DMS79 (cell line): ENCODE measurements around the gene DNAAF6.
"Not testable (repeated sequence)": the region's sequence is repeated elsewhere in the genome, so short reads cannot be mapped to it uniquely, and the experiment has no call there.

Experiments
- DNase-seq: peaks from one replicate; lab custom pipeline; 2025; lab: John Stamatoyannopoulos, UW

The DNAAF6 gene

DNA sequence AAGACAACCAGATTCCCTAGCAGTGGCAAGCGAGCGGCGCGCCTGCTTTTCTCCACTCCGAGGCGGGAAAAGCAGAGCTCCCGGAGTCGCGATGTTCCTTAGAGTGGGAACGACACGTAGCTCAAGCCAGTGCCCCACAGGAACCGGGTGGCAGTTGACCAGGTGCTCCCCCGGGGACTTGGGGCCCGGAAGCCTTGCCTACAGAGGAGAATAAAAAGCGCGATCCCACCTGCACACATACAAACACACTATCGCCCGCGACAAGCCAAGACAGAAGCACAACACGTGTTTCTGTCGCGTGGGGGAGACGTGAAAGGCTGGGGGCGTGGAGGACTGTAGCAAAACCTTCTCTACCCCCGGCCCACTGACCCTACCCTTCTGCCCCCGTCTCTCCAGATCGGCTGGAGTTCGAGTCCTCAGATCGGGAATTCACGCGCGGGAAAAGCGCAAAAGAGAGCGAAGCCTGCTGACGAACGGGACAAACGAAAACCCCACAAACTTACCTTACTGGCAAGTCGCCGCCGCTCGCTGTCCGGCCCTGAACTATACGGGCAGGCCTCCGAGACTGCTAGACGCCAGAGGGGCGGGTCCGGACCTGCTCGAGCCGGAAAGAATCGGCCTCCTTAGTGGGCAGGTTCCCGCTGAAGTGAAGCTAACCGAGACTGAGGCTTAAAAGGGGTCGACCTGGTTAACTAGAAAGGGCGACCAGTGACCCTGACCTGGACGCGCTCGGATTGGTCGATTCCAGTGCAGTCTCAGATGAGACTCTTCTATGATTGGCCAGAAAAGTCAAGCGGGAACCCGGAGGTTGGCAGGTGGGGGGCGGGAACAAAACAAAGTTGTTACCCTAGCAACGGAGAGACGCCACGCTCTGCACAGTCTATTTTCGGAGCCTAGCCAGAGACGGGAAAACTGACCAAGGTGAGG, at the start of gene DNAAF6, which contains the start of gene NUP62CL:
DNAAF6 (plus strand) TSS at position 842 of the 927 bp plus-strand sequence. CDS start 6,265 bp downstream, outside the sequence.
NUP62CL (minus strand) TSS at position 664 of the 927 bp plus-strand sequence. CDS start 31,287 bp downstream, outside the sequence.
- DNase-seq: peak; percentile 68

DNA sequence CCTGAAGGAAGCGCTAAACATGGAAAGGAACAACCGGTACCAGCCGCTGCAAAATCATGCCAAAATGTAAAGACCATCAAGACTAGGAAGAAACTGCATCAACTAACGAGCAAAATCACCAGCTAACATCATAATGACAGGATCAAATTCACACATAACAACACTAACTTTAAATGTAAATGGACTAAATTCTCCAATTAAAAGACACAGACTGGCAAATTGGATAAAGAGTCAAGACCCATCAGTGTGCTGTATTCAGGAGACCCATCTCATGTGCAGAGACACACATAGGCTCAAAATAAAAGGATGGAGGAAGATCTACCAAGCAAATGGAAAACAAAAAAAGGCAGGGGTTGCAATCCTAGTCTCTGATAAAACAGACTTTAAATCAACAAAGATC, 48.8 kb upstream of the DNAAF6 start:
- not testable (repeated sequence) for DNase-seq

DNA sequence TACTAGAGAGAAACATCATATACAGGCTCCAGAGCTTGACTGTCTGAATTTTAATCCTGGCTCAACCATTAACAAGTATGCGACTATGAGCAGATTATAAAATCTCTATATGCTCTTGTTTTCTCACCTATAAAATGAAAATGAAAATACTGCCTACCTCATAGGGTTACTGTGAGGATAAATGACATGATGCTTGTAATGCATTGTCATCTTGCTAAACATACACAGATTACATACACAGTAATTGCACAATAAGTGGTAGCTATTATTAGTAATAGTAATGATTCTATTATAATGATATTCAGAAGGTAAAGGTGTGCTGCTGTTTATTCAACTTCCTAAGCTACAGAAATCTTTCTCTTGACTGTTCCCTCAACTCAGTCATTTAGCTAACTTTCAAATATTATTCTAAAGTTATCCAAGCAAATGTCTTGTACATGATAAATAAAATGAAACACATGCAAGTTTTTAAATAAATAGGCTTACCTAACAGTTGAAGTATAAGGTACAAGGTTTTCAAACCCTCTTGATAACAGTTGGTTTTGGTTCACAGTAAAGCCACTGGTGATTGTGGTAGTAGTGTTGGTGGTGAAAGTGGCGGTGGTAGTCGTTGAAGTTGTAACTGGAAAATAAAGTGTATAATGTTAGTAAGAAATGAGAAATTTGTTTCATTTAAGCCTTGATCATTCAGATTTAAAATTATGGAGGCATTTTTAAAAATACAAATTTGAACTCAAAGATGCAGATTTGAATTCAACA, 39.1 kb upstream of the DNAAF6 start:
- no peak for DNase-seq

DNA sequence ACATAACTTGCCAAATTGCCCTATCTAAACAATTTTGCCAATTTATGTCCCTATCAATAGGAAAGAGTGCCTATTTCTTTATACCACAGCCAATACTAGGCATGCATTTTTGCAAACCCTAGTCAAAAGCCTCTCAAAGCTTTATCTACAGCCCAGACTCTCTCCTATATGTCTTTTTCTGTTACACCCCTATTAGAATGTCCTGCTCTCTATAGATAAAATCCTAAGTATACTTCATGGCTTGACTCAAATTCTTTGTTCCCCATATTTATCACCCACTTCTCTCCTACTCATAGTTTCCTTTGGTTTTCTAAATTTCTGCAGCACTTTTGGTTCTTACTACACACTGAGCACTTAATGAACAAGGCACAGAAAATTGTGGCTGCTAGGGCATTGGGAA, 38.2 kb upstream of the DNAAF6 start:
- DNase-seq: no peak

DNA sequence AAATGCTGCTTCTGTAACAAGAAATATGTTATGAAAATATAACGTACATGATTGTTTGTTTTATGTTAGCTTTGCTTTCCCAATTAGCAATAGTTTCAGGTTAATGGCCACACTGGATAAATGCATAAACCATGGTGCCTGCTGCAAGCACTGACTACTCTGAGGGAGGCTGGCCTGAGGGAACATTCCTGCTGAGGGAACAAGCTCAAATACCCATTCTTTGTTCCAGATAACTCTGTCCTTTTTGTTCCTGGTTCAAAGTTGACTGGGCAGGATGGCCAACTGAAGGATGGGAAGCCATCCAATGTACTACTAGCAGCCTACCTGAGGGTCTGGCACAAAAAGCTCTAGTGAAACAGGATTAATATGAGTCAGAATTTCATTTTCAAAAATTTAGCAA, 37.7 kb upstream of the DNAAF6 start:
- DNase-seq: no peak

DNA sequence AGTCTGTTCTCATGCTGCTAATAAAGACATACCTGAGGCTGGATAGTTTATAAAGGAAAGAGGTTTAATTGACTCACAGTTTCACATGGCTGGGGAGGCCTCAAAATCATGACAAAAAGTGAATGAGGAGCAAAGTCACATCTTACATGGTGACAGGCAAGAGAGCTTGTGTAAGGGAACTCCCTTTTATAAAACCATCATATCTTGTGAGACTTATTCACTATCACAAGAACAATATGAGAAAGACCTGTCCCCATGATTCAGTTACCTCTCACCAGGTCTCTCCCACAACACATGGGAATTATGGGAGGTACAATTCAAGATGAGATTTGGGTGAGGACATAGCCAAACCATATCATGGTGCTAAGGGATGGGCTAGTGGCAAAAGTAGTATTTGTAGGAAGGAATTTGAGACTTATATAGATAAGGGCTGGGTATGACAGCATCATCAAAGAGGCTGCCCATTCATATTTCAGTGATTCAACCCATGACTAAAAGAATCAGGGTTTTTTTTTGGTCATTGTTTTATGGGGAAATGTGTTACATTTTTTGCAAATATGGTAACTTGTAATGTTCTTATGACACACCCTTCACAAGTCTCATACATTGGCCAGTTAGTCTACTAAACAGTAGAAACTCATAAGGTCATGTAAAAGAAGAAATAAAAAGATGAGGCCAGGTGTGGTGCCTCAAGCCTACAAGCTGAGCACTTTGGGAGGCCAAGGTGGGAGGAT, 34.9 kb upstream of the DNAAF6 start:
- DNase-seq: no peak

DNA sequence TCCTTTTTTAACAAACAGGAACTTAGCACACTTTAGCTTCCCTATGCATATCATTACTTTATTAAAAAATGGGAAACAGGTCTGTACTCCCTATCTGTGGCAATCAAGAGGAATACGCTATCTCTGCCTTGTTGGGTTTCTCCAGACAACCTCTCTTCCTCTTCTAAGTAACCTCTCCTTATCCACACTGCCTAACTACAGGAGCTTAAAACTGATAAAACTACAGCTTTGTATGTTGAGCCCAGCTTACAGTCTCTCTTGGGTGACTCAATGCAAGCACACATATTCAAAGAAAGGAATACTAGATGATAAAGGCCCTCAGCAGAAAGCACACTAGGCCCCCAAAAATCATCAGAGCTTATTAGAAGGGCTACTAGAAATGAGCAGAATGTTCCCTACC, 9.1 kb upstream of the DNAAF6 start:
- no peak for DNase-seq

DNA sequence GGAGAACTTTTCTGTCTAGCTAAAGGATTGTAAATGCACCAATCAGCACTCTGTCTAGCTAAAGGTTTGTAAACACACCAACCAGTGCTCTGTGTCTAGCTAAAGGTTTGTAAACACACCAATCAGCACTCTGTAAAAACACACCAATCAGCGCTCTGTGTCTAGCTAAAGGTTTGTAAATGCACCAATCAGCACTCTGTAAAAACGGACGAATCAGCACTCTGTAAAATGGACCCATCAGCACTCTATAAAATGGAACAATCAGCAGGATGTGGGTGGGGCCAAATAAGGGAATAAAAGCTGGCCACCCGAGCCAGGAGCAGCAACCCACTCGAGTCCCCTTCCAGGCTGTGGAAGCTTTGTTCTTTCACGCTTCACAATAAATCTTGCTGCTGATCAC, 8.3 kb upstream of the DNAAF6 start:
- not testable (repeated sequence) for DNase-seq

DNA sequence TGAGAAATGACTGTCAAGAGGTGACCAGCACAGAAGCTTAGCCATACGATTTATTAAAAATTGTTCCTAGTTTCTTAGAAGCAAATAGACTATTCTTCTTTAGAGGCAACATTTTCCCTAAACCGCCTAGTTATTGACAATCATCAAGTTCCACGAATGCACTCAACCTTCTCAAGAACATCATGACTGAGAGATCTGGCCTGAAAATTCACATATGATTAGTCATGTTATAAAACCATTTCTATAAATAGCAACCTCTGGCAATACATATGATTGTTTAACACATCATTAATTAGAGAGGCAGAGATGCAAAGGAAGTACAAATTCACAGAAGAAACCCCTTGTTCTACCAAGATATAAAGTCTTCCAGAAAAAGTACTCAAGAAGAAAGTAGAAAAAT, 6.9 kb upstream of the DNAAF6 start:
- DNase-seq: no peak

DNA sequence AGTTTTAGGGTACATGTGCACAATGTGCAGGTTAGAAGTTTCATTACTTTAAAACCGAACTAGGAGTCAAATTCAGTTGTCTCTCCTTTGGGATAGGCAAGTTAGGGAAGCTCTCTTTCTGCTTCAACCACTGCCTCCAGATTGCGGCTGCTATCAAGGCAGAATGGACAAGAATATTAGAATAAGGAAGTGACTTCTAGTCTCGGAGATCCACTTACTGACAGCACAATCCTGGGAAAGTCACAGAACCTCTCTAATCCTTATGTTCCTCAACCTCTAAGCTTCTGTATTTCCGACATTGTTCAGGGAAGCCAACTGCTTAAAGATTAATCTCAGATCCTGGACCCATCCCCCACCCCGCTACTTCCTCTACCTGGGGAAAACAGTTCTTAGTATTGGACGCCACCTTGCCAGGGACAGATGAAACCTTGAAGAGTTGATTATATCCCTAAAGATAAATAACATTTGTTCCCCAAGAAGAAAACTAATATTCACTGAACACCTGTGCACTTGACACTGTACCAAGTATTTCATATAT, 2.3 kb upstream of the DNAAF6 start:
- DNase-seq: no peak

DNA sequence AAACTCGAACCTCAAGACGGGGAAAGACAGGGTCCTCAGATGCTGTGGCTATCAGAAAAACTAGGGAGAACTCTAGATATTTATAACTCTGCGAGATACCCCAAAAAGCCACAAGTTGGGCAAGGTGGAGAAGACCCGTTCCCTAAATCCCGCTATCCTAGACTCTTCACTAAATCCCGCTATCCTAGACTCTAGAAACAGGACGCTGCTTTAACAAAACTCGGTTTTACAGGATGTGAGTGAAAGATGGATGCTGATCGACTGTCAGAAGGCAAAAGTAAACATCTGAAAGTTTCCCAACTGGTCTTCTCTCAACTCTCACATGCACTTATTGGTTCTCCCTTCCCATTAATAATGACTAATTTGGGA, 270 bp downstream of the DNAAF6 start:
- no peak for DNase-seq

DNA sequence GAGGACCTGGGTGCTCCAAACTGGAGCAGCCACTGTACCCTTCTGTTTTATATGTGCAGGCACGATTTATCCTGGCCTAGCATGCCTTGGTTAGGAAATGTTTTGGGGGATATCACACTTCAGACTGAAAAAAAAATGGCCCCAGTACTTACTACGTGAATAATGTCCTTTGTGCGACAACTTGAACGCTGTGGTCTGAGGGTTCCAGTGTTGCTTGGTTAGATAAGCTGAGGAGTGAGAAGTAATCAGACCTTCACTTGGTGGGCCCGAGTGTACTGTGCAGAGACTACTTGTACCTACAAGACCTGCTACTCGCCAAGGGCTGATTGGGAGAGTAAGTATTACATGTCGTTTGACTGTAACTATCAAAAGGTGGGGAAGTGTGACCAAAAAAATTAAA, 678 bp downstream of the DNAAF6 start:
- DNase-seq: no peak

DNA sequence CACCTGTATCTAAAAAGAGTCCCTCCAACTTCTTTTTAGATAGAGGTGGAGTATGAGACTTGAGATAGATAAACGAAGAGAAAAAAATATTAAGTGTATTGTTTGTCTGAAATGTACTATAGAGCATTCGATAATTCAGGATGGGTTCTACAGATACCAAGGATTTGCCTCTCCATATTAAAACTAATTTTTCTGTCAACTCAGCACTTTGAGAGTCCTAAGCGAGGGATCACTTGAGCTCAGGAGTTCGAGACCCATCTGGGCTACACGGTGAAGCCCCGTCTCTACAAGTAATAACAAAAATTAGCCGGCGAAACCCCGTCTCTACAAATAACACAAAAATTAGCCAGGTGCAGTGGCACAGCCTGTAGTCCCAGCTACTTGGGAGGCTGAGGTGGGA, 1.5 kb downstream of the DNAAF6 start:
- no peak for DNase-seq

DNA sequence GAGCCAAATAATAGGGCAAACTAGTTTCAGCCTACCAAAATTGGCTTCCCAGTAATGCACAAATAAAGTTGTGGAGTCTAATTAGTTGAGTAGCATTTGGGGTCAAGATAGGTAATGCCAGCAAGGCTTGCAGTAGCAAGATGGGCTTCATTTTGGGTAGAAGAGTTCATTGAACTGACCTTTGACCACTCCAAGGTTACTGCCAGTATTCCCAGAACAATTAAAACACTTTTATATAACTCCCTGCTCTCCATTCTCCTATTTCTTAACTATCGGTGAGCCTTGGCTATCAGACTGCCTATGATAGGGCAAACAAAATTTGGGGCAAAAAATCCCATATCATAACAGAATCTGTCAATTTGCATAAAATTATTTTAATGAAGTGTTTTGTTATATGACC, 7.1 kb downstream of the DNAAF6 start:
- DNase-seq: no peak

DNA sequence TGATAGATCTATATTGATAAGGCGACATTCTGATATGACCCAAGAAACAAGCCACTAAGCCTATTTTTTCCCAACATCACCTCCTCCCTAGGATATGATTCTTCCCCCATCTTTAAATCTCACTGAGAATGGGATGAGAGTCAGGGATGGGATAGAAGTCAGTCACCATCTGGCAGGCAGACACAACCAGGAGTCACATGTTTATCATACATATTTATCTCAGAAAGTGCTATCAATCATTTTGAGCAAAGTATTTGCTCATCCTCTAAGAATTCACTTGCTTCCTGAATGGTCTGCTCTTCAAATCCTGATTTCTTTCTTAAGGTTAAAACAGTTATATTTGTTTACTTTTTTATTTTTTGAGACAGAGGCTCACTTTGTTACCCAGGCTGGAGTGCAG, 20.3 kb downstream of the DNAAF6 start:
- DNase-seq: no peak

DNA sequence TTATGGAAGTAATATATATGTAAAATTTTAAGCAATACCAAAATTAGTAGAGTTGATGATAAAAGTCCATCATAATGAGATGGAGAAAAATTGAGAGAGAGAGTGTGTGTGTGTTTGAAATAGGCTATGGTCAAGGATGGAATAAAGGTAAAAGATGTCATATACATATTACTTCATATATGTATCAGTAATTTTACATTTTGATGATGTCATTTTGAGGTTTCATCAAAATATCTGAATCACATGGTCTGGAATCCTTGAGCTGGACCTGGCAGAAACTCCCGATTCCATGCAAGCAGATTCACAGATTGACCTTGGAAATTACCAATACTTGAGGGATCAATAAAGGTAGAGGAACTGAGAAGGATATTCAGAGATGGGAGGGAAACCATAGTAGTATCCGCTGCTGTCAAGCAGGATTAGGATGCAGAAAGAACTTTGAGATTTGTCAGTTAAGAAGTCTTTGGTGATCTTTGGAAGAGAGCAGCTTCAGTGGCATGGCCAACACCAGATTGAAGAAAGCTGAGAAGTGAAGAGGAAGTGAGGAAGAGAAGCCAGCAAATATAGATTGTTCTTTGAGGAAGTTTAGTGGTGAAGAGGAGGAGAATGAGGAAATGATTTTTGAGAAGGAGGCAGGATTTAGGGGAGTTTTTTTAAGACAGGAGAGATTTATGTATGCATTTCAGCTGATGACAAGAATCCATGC, 21.5 kb downstream of the DNAAF6 start:
- DNase-seq: no peak

DNA sequence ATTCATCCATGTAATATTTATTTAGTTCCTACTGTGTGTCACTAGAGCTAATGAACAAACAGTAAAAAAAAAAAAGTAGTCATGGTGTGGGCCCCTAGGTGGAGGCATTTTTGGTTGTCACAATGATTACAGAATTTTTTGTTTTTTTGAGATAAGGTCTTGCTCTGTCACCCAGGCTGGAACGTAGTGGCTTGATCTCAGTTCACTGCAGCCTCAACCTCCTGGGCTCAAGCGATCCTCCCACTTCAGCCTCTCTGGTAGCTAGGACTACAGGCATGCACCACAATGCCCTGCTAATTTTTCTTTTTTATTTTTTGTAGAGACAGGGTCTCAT, 22.0 kb downstream of the DNAAF6 start:
- no peak for DNase-seq

DNA sequence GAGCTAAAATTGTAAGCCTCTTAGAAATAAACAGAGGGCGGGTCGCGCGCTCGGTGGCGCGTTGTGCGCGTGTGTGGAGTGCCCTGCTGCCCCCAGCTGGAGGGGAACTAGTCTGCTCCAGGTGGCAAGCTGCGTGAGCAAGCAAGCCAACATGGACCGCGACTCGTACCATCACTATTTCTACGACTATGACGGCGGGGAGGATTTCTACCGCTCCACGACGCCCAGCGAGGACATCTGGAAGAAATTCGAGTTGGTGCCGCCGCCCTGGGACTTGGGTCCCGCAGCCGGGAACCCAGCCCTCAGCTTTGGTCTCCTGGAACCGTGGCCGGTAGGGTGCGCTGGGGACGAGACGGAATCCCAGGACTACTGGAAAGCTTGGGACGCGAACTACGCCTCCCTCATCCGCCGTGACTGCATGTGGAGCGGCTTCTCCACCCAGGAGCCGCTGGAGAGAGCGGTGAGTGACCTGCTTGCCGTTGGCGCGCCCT, 66.1 kb downstream of the DNAAF6 start:
- DNase-seq: no peak

DNA sequence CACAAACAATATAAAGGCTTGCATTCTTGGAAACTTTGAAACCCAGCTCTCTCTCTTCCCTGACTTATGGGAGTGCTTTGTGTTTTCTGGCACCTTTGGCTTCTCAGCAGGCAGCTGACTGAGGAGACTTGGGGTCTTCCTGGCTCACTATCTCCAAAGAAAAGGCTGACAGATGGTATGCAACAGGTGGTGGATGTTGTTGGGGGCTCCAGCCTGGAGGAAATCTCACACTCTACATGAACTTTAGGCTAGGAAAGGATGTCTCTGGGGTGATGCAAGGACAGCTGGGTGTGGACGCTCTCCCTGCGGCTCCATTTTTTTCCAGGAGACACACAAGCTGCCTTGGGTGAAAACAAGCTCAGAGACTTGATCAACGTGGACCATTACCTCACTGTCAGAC, 67.4 kb downstream of the DNAAF6 start:
- DNase-seq: no peak

DNA sequence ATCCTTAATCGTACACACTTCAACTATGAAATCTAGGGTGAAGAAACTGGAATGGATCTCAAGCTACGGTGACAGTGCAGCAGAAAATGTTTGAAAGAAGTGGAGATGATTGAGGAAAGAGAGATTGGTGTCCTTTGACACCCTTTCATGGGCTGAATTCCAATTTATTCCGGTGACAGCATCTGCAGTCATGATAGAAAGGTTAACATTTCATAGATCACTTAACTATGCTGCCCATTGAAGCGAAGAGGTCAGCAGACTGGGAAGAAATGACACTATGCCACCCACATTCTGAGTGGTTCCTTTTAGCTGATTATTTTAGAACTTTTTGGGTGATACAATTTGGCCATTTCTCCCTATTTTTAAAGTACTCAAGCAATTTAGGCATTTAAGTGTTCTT, 82.3 kb downstream of the DNAAF6 start:
- DNase-seq: no peak

DNA sequence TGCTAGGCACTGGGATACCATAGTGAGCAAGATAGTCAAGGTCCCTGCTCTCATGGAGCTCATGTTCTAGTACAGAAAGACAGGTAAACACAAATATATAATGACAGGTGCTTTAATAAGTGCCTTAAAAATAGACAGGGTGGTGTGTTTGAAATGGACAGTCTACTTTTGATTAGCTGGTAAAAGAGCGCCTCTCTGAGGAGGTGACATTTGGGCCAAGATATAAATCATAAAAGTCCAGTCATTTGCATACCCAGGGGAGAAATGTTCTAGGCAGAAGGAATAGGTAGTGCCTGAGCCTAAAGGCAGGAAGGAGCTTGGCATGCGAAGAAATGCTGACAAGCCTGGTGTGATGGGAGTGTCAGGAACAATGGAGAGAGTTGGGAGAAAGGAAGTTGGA, 83.6 kb downstream of the DNAAF6 start:
- DNase-seq: no peak

DNA sequence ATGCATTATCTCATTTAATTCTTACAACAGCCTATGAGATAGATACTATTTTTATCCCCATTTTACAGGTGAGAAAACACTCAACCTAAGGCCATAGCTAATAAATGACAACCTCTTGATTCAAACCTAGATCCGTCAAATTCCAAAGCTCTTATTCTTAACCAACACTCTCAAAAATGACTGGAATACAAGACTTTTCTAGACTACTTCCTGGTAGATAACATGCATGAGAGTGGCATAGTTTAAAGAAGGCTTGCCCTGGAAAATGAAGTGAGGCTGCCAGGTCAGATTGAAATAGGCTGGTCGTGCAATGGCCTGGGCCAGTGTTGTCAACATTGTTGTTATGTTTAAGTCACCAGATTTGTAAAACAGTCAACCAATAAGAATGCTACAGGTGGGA, 86.6 kb downstream of the DNAAF6 start:
- no peak for DNase-seq
